ENCODE data around the gene CCDC34. TPM values are rescaled to one million over a fixed set of nuclear protein-coding genes. Genes with fewer than 3 reads are reported as not detected.

Gene CCDC34
- total RNA-seq, 5 donors from 2014 or later (not counting 1 experiment from before 2014, with no cell fraction given) = 1.4 to 4.2 (median 2.8) TPM

DNA sequence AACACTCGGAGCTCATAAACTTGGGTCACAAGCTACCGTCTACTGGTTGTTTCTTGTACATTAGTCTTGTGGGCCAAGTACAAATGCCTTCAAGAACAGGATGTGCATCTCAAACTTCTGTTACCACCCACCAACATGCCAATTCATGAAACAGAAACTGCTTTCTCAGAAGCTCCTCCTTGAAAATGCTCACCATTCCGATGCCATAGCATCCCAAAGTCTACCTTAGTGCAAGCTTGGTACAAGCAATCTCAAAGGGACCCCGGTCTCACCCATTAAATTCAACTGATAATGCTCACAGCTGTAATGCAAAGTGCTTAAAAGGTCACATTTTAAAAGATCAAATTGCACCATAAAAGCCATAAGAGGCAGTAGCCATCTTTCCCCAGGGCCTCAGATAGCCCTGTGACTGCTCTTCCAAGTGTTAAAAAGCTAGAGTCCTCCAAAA, 31.8 kb upstream of the CCDC34 start:
- POLR2A ChIA-PET = no interaction called here
- no peaks in the 10 kb centered on the region for H3K9me3 ChIP-seq
- Mint-ChIP-seq H3K27ac (no peak overlapping the region), H3K9me3 (no peaks in the 10 kb centered on the region), H3K4me1 (no peaks in the 10 kb centered on the region), H3K4me3 (no peak overlapping the region), H3K27me3 (peaks cover 0 to 6% of the 10 kb centered on the region in 2 donors), H3K36me3 (no peaks in the 10 kb centered on the region)
- no peaks in the 10 kb centered on the region for H3K4me1 ChIP-seq (ENCODE audit: control insufficient read depth in 1 of 2, extremely low read depth in 1 of 2, insufficient read depth in 2 of 2, low read length in 2 of 2)
- H3K36me3 ChIP-seq (ENCODE audit: control insufficient read depth in 2 of 2, extremely low read depth in 1 of 2, insufficient read depth in 1 of 2, low read length in 1 of 2) = no peaks in the 10 kb centered on the region
- H3K27ac ChIP-seq (ENCODE audit: low read length) = no peak overlapping the region
- ATAC-seq (replicated peaks in 1 of 4) (no peak), DNase-seq (no peak)
- CTCF ChIA-PET = no interaction called here
- H3K4me3 ChIP-seq (ENCODE audit: control insufficient read depth in 1 of 2, extremely low read depth in 1 of 2, low read length in 1 of 2) = no peak overlapping the region
- H3K27me3 ChIP-seq (replicated peaks in 1 of 2; ENCODE audit: control insufficient read depth in 2 of 2, extremely low read depth in 1 of 2, insufficient read depth in 2 of 2, low read length in 1 of 2) = no peaks in the 10 kb centered on the region
- 76% methylated on average over 4 of the region's 4 CpGs for WGBS (ENCODE audit: insufficient coverage)

DNA sequence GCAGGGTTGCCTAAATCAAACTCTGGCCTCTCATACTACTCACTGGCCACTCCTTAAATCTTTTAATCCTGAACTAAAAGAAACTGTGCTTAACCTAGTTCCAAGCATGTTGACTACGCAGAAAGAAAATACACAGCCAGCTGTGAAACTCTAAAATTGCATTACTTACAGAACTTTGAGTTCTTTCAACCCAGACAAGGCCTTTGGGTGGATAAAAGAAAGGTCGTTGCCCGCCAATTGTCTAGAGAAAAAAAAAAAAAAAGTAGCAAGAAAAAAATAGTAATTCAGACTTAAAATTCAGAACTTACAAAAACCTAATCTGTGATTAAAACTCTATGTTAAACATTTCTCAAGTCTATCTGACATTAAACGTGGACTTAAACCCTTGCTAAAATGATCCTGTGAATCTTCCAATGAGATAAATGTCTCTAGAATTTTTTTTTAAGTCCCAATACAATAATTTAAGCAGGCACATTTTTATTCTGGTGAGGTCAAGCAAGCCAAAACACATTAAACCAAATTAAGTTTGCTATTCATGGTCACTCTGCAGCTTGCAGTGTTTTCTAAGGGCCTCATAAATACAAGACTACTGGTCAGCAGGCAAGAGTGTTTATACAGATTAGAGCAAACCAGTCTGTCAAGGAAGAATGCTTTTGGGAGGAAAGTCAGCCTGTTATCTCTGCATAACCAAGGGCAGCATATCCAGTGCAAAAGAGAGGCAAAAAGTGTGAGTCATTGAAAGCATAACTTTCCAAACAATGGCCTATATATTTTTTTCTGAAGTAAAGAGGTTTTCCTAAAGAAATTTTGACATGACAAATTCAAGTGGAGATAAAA, 29.5 kb upstream of the CCDC34 start:
- Mint-ChIP-seq H3K9me3 (no peaks in the 10 kb centered on the region), H3K27me3 (peaks cover 0 to 6% of the 10 kb centered on the region in 2 donors), H3K27ac (no peak overlapping the region), H3K4me3 (no peak overlapping the region), H3K36me3 (no peaks in the 10 kb centered on the region), H3K4me1 (no peaks in the 10 kb centered on the region)
- no peaks in the 10 kb centered on the region for H3K36me3 ChIP-seq (ENCODE audit: control insufficient read depth in 2 of 2, extremely low read depth in 1 of 2, insufficient read depth in 1 of 2, low read length in 1 of 2)
- ChIA-PET POLR2A (no interaction called here), CTCF (no interaction called here)
- H3K4me1 ChIP-seq (ENCODE audit: control insufficient read depth in 1 of 2, extremely low read depth in 1 of 2, insufficient read depth in 2 of 2, low read length in 2 of 2) = no peaks in the 10 kb centered on the region
- DNase-seq (no peak), ATAC-seq (replicated peaks in 1 of 4) (no peak)
- no peaks in the 10 kb centered on the region for H3K27me3 ChIP-seq (replicated peaks in 1 of 2; ENCODE audit: control insufficient read depth in 2 of 2, extremely low read depth in 1 of 2, insufficient read depth in 2 of 2, low read length in 1 of 2)
- no peak overlapping the region for H3K27ac ChIP-seq (ENCODE audit: low read length)
- H3K9me3 ChIP-seq = no peaks in the 10 kb centered on the region
- WGBS (ENCODE audit: insufficient coverage) = no CpG with 5 or more reads among the region's 4 CpGs
- no peak overlapping the region for H3K4me3 ChIP-seq (ENCODE audit: control insufficient read depth in 1 of 2, extremely low read depth in 1 of 2, low read length in 1 of 2)

GRCh38 chr11:27391331-27392015, 28.5 kb upstream of the CCDC34 start:
- ChIA-PET POLR2A (no interaction called here), CTCF (no interaction called here)
- H3K27ac ChIP-seq (ENCODE audit: low read length) = no peak overlapping the region
- WGBS (ENCODE audit: insufficient coverage) = 81% methylated on average over 3 of the region's 5 CpGs
- ATAC-seq (replicated peaks in 1 of 4) (no peak), DNase-seq (no peak)
- H3K27me3 ChIP-seq (replicated peaks in 1 of 2; ENCODE audit: control insufficient read depth in 2 of 2, extremely low read depth in 1 of 2, insufficient read depth in 2 of 2, low read length in 1 of 2) = no peaks in the 10 kb centered on the region
- Mint-ChIP-seq H3K4me3 (no peak overlapping the region), H3K27ac (no peak overlapping the region), H3K27me3 (no peaks in the 10 kb centered on the region), H3K36me3 (no peaks in the 10 kb centered on the region), H3K9me3 (no peaks in the 10 kb centered on the region), H3K4me1 (no peaks in the 10 kb centered on the region)
- H3K4me1 ChIP-seq (ENCODE audit: control insufficient read depth in 1 of 2, extremely low read depth in 1 of 2, insufficient read depth in 2 of 2, low read length in 2 of 2) = no peaks in the 10 kb centered on the region
- no peaks in the 10 kb centered on the region for H3K9me3 ChIP-seq
- H3K36me3 ChIP-seq (ENCODE audit: control insufficient read depth in 2 of 2, extremely low read depth in 1 of 2, insufficient read depth in 1 of 2, low read length in 1 of 2) = no peaks in the 10 kb centered on the region
- H3K4me3 ChIP-seq (ENCODE audit: control insufficient read depth in 1 of 2, extremely low read depth in 1 of 2, low read length in 1 of 2) = no peak overlapping the region

DNA sequence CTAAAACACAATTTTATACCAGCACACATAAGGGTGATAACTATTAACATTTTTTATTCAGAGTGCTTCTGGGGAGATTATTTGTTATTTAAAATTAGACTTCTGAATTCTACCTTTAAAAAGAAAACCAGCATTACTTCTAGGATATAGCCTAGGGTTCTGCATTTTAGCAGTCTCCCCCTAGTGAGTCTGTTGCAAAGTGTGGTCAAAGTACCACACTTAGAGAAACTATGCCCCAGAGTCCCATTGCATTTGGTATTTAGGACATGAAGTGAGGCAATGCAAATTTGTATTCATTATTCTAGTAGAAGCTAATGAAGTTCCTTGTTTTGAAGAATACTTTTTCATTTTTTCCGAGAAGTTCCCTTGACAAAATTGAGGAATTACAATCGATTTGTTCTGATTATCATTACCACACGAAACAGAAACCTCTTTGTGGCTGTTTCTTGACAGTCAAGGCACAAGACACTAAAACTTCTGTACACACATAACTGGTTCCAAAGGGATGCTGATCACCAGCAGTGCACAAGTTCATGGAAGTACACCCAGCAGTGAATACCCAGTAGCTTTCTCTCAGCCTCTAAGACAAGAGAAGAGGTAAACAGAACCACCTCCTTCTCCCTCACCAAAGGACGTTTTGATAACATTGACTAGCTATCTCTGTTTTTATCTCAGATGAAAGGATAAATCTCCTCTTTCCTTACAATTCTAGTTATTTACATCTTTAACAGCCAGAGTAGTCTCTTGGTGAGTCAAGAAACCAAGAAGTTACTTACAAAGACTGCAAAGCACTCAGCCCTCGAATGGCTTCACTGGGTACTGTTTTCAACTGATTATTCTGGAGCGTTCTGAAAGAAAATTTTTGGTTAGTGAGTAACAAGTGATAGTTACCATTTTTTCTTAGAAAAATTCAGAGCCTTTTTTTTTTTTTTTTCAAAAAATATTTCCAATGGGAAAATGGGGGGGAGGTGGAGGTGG, 27.6 kb upstream of the CCDC34 start:
- Histone ChIP-seq H3K27me3 (replicated peaks in 1 of 2; ENCODE audit: control insufficient read depth in 2 of 2, extremely low read depth in 1 of 2, insufficient read depth in 2 of 2, low read length in 1 of 2) (no peaks in the 10 kb centered on the region), H3K36me3 (ENCODE audit: control insufficient read depth in 2 of 2, extremely low read depth in 1 of 2, insufficient read depth in 1 of 2, low read length in 1 of 2) (no peaks in the 10 kb centered on the region), H3K27ac (ENCODE audit: low read length) (no peak overlapping the region), H3K4me1 (ENCODE audit: control insufficient read depth in 1 of 2, extremely low read depth in 1 of 2, insufficient read depth in 2 of 2, low read length in 2 of 2) (no peaks in the 10 kb centered on the region), H3K4me3 (ENCODE audit: control insufficient read depth in 1 of 2, extremely low read depth in 1 of 2, low read length in 1 of 2) (no peak overlapping the region), H3K9me3 (no peaks in the 10 kb centered on the region)
- H3K36me3 Mint-ChIP-seq = no peaks in the 10 kb centered on the region
- ChIA-PET CTCF (no interaction called here), POLR2A (no interaction called here)
- no peak overlapping the region for H3K27ac Mint-ChIP-seq
- no peaks in the 10 kb centered on the region for H3K9me3 Mint-ChIP-seq
- DNase-seq (no peak), ATAC-seq (replicated peaks in 1 of 4) (no peak)
- no peaks in the 10 kb centered on the region for H3K27me3 Mint-ChIP-seq
- no peaks in the 10 kb centered on the region for H3K4me1 Mint-ChIP-seq
- H3K4me3 Mint-ChIP-seq = no peak overlapping the region
- 71% methylated on average over 2 of the region's 6 CpGs for WGBS (ENCODE audit: insufficient coverage)

DNA sequence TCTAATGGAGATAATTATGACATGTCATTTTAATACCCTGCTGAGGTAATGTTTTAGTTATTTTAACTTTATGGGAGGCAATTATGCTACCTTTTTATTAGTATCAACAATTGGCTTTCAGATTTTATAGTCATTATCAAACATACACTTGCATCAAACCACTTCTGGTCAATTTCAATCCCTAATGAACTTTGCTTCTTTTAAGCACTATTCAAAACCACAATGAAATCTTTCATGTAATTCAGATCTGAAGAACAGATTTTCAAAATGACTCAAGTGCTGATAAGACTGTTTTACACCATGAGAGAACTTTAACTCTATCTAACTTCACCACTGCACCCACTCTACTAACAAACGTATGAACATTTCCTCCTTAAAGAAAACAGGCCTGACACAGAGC, 25.9 kb upstream of the CCDC34 start:
- no CpG with 5 or more reads among the region's 1 CpG for WGBS (ENCODE audit: insufficient coverage)
- no peak overlapping the region for H3K4me3 Mint-ChIP-seq
- H3K4me3 ChIP-seq (ENCODE audit: control insufficient read depth in 1 of 2, extremely low read depth in 1 of 2, low read length in 1 of 2) = no peak overlapping the region
- H3K4me1 ChIP-seq (ENCODE audit: control insufficient read depth in 1 of 2, extremely low read depth in 1 of 2, insufficient read depth in 2 of 2, low read length in 2 of 2) = no peaks in the 10 kb centered on the region
- H3K9me3 Mint-ChIP-seq = no peaks in the 10 kb centered on the region
- H3K27ac ChIP-seq (ENCODE audit: low read length) = no peak overlapping the region
- no peaks in the 10 kb centered on the region for H3K27me3 ChIP-seq (replicated peaks in 1 of 2; ENCODE audit: control insufficient read depth in 2 of 2, extremely low read depth in 1 of 2, insufficient read depth in 2 of 2, low read length in 1 of 2)
- ChIA-PET CTCF (no interaction called here), POLR2A (no interaction called here)
- DNase-seq = no peak
- no peak overlapping the region for H3K27ac Mint-ChIP-seq
- no peaks in the 10 kb centered on the region for H3K4me1 Mint-ChIP-seq
- H3K36me3 ChIP-seq (ENCODE audit: control insufficient read depth in 2 of 2, extremely low read depth in 1 of 2, insufficient read depth in 1 of 2, low read length in 1 of 2) = no peaks in the 10 kb centered on the region
- no peak for ATAC-seq (replicated peaks in 1 of 4)
- no peaks in the 10 kb centered on the region for H3K9me3 ChIP-seq
- H3K27me3 Mint-ChIP-seq = no peaks in the 10 kb centered on the region
- H3K36me3 Mint-ChIP-seq = no peaks in the 10 kb centered on the region

GRCh38 chr11:27388001-27388400, 25.0 kb upstream of the CCDC34 start:
- no CpG with 5 or more reads among the region's 2 CpGs for WGBS (ENCODE audit: insufficient coverage)
- Mint-ChIP-seq H3K4me1 (no peaks in the 10 kb centered on the region), H3K27ac (no peak overlapping the region), H3K36me3 (no peaks in the 10 kb centered on the region), H3K9me3 (no peaks in the 10 kb centered on the region), H3K4me3 (no peak overlapping the region), H3K27me3 (no peaks in the 10 kb centered on the region)
- ChIA-PET CTCF (no interaction called here), POLR2A (no interaction called here)
- Histone ChIP-seq H3K4me1 (ENCODE audit: control insufficient read depth in 1 of 2, extremely low read depth in 1 of 2, insufficient read depth in 2 of 2, low read length in 2 of 2) (no peaks in the 10 kb centered on the region), H3K36me3 (ENCODE audit: control insufficient read depth in 2 of 2, extremely low read depth in 1 of 2, insufficient read depth in 1 of 2, low read length in 1 of 2) (no peaks in the 10 kb centered on the region), H3K4me3 (ENCODE audit: control insufficient read depth in 1 of 2, extremely low read depth in 1 of 2, low read length in 1 of 2) (no peak overlapping the region), H3K27me3 (replicated peaks in 1 of 2; ENCODE audit: control insufficient read depth in 2 of 2, extremely low read depth in 1 of 2, insufficient read depth in 2 of 2, low read length in 1 of 2) (no peaks in the 10 kb centered on the region), H3K9me3 (no peaks in the 10 kb centered on the region), H3K27ac (ENCODE audit: low read length) (no peak overlapping the region)
- no peak for ATAC-seq (replicated peaks in 1 of 4)
- no peak for DNase-seq
